ENCODE measurements around the gene NRXN2.

GRCh38 chr11:64747961-64748665, 25.1 kb upstream of the NRXN2 start:
- no peak for TF ChIP-seq CTCF (IDR thresholded peaks at IDR 0.05; ENCODE audit: extremely low read depth in 1 of 2, insufficient read depth in 1 of 2, low read depth in 1 of 2, low read length in 2 of 2)
- TF ChIP-seq POLR2A (IDR thresholded peaks at IDR 0.05; ENCODE audit: low read depth, low read length): no peak
- no peak for TF ChIP-seq EZH2 (IDR thresholded peaks at IDR 0.05; ENCODE audit: borderline replicate concordance, low read depth, low read length, severe bottlenecking)
- TF ChIP-seq JUN (IDR thresholded peaks at IDR 0.05; ENCODE audit: borderline replicate concordance, insufficient read depth, insufficient read length, low read depth): no peak
- no peak for TF ChIP-seq POLR2AphosphoS5 (IDR thresholded peaks at IDR 0.05; ENCODE audit: insufficient read depth, low read depth, low read length)
- no peak for TF ChIP-seq MAX (IDR thresholded peaks at IDR 0.05; ENCODE audit: insufficient read depth, insufficient read length)
- no peak for TF ChIP-seq MYC (IDR thresholded peaks at IDR 0.05; ENCODE audit: low read depth, low read length)
- TF ChIP-seq FOS (IDR thresholded peaks at IDR 0.05; ENCODE audit: borderline replicate concordance, insufficient read depth, low read length): no peak

Measured in endothelial cell of umbilical vein (primary cell).